Calu3 (cell line): ENCODE results near the gene DMD. TPM values are rescaled to one million over a fixed set of nuclear protein-coding genes. Genes with fewer than 3 reads are reported as not detected.

ENCODE experiments used
- BruUV-seq: library from RNA; stranded (reverse); fragments of 400-500 nt; replicated peaks from 2 replicates; lab custom pipeline; 2021; lab: Mats Ljungman, UMichigan
- CTCF ChIA-PET: fragments of 300-600 bp; sonication (Branson Sonifier 250); formaldehyde crosslinking; loops from one replicate; lab custom pipeline; 2022; ENCODE audit warnings: antibody characterized with exemption; lab: Charles Lee
- DNase-seq: peaks from one replicate; pipeline ENCODE4 v3.0.0; 2022
- H3K27ac Mint-ChIP-seq: one replicate; pipeline ENCODE4 v1.8.0; 2022; ENCODE audit warnings: mixed read lengths; ENCODE audit not compliant: unreplicated experiment
- H3K27me3 Mint-ChIP-seq: one replicate; pipeline ENCODE4 v1.8.0; 2022; ENCODE audit warnings: mixed read lengths; ENCODE audit not compliant: unreplicated experiment
- H3K36me3 Mint-ChIP-seq: one replicate; pipeline ENCODE4 v1.8.0; 2022; ENCODE audit warnings: mild to moderate bottlenecking, moderate library complexity, mixed read lengths; ENCODE audit not compliant: insufficient read depth, unreplicated experiment
- H3K4me1 Mint-ChIP-seq: one replicate; pipeline ENCODE4 v1.8.0; 2022; ENCODE audit warnings: mild to moderate bottlenecking, low read depth, mixed read lengths; ENCODE audit not compliant: unreplicated experiment
- H3K4me3 Mint-ChIP-seq: one replicate; pipeline ENCODE4 v1.8.0; 2022; ENCODE audit warnings: mild to moderate bottlenecking, low read depth, moderate library complexity, mixed read lengths; ENCODE audit not compliant: unreplicated experiment
- H3K9me3 Mint-ChIP-seq: one replicate; pipeline ENCODE4 v1.8.0; 2022; ENCODE audit warnings: low read depth, mixed read lengths; ENCODE audit not compliant: unreplicated experiment
- intact Hi-C: fragments of 100-400 bp; cut with micrococcal nuclease; formaldehyde crosslinking; loops from one replicate; pipeline ENCODE4 v1.10.0; 2022; ENCODE audit not compliant: unreplicated experiment
- total RNA-seq: library from RNA; stranded (reverse); gene quantifications from 2 replicates; pipeline ENCODE4 v1.2.3, GENCODE V29; 2022
- TF ChIP-seq, protein P1 (sequence below): fragments of 200-600 bp; IDR thresholded peaks from one replicate; pipeline ENCODE4 v1.8.0; 2022; ENCODE audit warnings: antibody characterized with exemption; ENCODE audit not compliant: unreplicated experiment

DMD gene
- total RNA-seq, 1 experiment from 2014 or later: 11.6 TPM

DNA sequence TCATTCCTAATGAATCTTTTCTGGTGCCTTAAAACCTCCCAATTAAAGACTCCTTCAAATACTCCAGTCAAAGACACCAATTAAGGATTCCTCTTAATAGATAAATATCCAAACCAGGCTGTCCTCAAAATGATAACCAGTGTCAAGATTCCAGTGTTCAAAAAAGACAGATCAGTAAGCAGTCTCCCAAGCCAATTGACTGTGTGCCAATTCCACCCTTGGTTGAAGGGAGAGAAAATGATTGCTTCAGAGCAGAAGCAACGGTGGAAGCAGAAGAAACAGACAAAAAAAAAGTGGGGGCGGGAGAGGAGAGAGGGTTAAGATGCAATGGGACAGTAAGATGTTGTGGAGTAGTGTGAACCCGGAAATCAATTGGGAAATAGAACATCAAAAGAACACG, 1923.5 kb downstream of the DMD start:
- H3K4me3 Mint-ChIP-seq: no peak overlapping the region
- TF ChIP-seq, protein P1, sequence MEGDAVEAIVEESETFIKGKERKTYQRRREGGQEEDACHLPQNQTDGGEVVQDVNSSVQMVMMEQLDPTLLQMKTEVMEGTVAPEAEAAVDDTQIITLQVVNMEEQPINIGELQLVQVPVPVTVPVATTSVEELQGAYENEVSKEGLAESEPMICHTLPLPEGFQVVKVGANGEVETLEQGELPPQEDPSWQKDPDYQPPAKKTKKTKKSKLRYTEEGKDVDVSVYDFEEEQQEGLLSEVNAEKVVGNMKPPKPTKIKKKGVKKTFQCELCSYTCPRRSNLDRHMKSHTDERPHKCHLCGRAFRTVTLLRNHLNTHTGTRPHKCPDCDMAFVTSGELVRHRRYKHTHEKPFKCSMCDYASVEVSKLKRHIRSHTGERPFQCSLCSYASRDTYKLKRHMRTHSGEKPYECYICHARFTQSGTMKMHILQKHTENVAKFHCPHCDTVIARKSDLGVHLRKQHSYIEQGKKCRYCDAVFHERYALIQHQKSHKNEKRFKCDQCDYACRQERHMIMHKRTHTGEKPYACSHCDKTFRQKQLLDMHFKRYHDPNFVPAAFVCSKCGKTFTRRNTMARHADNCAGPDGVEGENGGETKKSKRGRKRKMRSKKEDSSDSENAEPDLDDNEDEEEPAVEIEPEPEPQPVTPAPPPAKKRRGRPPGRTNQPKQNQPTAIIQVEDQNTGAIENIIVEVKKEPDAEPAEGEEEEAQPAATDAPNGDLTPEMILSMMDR: no peak
- H3K4me1 Mint-ChIP-seq: no peaks in the 10 kb centered on the region
- no peak for DNase-seq
- no peaks in the 10 kb centered on the region for H3K36me3 Mint-ChIP-seq
- no peak overlapping the region for H3K27ac Mint-ChIP-seq
- H3K27me3 Mint-ChIP-seq: no peaks in the 10 kb centered on the region
- no peaks in the 10 kb centered on the region for H3K9me3 Mint-ChIP-seq
- CTCF ChIA-PET: no interaction called here
- BruUV-seq: no TSS peak
- intact Hi-C loops: no loop called here

DNA sequence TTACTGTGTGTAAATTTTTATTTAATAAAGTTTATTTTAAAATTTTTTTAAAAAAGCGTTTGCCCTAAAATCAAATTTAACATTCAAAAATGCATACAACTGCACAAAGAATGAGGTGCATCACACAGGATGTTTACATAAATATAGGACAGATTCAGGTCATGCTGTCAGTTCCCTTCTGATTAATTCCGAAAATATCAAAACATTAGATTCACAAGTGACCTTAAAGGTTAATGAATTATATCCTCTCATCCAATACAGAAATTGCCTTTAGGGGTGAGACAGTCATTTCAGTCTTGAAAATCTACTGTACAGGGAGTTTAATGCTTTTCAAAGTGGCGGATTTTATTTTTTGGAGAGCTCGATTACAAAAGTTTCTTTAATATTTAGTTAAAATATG, 1930.8 kb downstream of the DMD start:
- BruUV-seq: no TSS peak
- DNase-seq: no peak
- TF ChIP-seq, protein P1: no peak
- H3K27me3 Mint-ChIP-seq: no peaks in the 10 kb centered on the region
- CTCF ChIA-PET: no interaction called here
- intact Hi-C loops: no loop called here
- H3K4me1 Mint-ChIP-seq: peaks cover under 1% of the 10 kb centered on the region
- no peaks in the 10 kb centered on the region for H3K36me3 Mint-ChIP-seq
- H3K4me3 Mint-ChIP-seq: no peak overlapping the region
- H3K9me3 Mint-ChIP-seq: no peaks in the 10 kb centered on the region
- H3K27ac Mint-ChIP-seq: no peak overlapping the region

DNA sequence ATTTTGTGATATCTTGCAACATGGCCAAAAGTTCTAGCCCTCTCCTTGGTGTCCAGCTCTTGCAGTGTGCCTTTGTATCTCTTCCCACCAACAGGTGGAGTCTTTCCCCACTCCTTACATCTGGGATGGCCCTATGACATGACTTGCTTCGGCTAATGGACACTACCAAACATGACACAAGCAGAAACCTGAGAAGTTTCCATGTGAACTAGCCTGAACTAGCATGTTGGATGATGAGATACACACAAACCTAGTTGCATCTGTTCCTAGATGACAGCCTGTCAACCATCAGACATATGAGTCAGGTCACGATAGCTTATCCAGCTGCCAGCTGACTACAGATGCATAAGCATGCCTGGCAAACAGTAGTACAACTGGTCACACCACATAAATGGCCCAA, 1932.0 kb downstream of the DMD start:
- BruUV-seq: no TSS peak
- Mint-ChIP-seq H3K4me1 (peaks cover 13% of the 10 kb centered on the region), H3K4me3 (no peak overlapping the region), H3K9me3 (no peaks in the 10 kb centered on the region), H3K36me3 (no peaks in the 10 kb centered on the region), H3K27ac (no peak overlapping the region), H3K27me3 (no peaks in the 10 kb centered on the region)
- intact Hi-C loops: loop anchor here (2.0 to 10.0 kb wide), 3 partner anchors 143 to 379 kb away; no protein-coding TSS in a partner anchor
- CTCF ChIA-PET: interaction anchor here (1.3 kb wide), 3 partner anchors 145 to 379 kb away, joined by 3 to 5 read pairs (median 3); no protein-coding TSS in a partner anchor
- DNase-seq: peak; percentile 8
- TF ChIP-seq, protein P1: no peak

DNA sequence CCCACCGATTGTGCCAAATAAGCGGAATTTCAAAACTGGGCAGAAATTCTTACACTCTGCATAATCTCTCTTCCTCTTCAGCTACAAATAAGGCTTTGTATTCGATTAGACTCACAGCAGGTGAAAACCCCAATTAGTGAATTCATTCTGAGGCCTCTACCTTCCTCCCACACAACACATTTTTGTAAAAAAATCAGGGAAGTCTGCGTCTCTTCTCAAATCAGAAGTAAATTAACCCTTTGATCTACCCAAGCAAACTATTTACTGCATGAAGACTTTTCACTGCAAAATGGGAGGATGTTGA, 1938.9 kb downstream of the DMD start:
- no peaks in the 10 kb centered on the region for H3K36me3 Mint-ChIP-seq

More for the DNA sequence above, 1938.9 kb downstream of the DMD start:
- no peaks in the 10 kb centered on the region for H3K27me3 Mint-ChIP-seq
- TF ChIP-seq, protein P1: no peak
- H3K27ac Mint-ChIP-seq: no peak overlapping the region
- peaks cover 5% of the 10 kb centered on the region for H3K9me3 Mint-ChIP-seq
- peaks cover 29% of the 10 kb centered on the region for H3K4me1 Mint-ChIP-seq
- no peak overlapping the region for H3K4me3 Mint-ChIP-seq
- no peak for DNase-seq
- intact Hi-C loops: loop anchor here (10.0 kb wide), 1 partner anchor 232 kb away; no protein-coding TSS in a partner anchor
- CTCF ChIA-PET: interaction anchor here (0.8 kb wide), 1 partner anchor 157 kb away, joined by 3 read pairs; no protein-coding TSS in a partner anchor
- BruUV-seq: no TSS peak
